Caco-2 (cell line): ENCODE results near the gene NAB1. TPM values are rescaled to one million over a fixed set of nuclear protein-coding genes. Genes with fewer than 3 reads are reported as not detected.

Experiments
- BruUV-seq: library from RNA; stranded (reverse); fragments of 400-500 nt; replicated peaks from 2 replicates; lab custom pipeline; 2021; lab: Mats Ljungman, UMichigan
- CTCF ChIA-PET: fragments of 300-600 bp; sonication (Branson Sonifier 250); formaldehyde crosslinking; loops from one replicate; lab custom pipeline; 2022; ENCODE audit warnings: antibody characterized with exemption; lab: Charles Lee
- POLR2A ChIA-PET: fragments of 300-600 bp; sonication (Branson Sonifier 250); formaldehyde crosslinking; loops from one replicate; lab custom pipeline; 2022; ENCODE audit warnings: antibody characterized with exemption; lab: Charles Lee
- DNase-seq, 2 experiments: peaks; one replicate each; pipeline versions ENCODE4 v3.0.0 to v3.0.0-alpha.2; 2020 to 2022
- H3K27me3 ChIP-seq: replicated peaks from 2 replicates; pipeline ENCODE4 v1.6.0; 2011; ENCODE audit warnings: low read length; ENCODE audit not compliant: control insufficient read depth, insufficient read depth
- H3K36me3 ChIP-seq: 2 replicates; pipeline ENCODE4 v1.5.1; 2011; ENCODE audit warnings: low read length; ENCODE audit not compliant: control insufficient read depth, insufficient read depth
- H3K4me1 ChIP-seq: fragments of 250-450 bp; sonication (Bioruptor Pico); 2 replicates; pipeline ENCODE4 v1.5.1; 2020; ENCODE audit warnings: mild to moderate bottlenecking
- H3K4me3 ChIP-seq: 2 replicates; pipeline ENCODE4 v1.5.1; 2011; ENCODE audit warnings: low read depth, mild to moderate bottlenecking, control low read depth, low read length
- H3K9me3 ChIP-seq: fragments of 250-450 bp; sonication (Bioruptor Pico); 2 replicates; pipeline ENCODE4 v1.5.1; 2020; ENCODE audit warnings: mild to moderate bottlenecking, moderate library complexity
- H3K27ac Mint-ChIP-seq: one replicate; pipeline ENCODE4 v1.8.0; 2022; ENCODE audit warnings: mixed read lengths; ENCODE audit not compliant: unreplicated experiment
- H3K27me3 Mint-ChIP-seq: one replicate; pipeline ENCODE4 v1.8.0; 2022; ENCODE audit warnings: mixed read lengths; ENCODE audit not compliant: insufficient read depth, unreplicated experiment
- H3K36me3 Mint-ChIP-seq: one replicate; pipeline ENCODE4 v1.8.0; 2022; ENCODE audit warnings: mild to moderate bottlenecking, mixed read lengths; ENCODE audit not compliant: insufficient read depth, unreplicated experiment
- H3K4me1 Mint-ChIP-seq: one replicate; pipeline ENCODE4 v1.8.0; 2022; ENCODE audit warnings: low read depth, mixed read lengths; ENCODE audit not compliant: unreplicated experiment
- H3K4me3 Mint-ChIP-seq: one replicate; pipeline ENCODE4 v1.8.0; 2022; ENCODE audit warnings: mild to moderate bottlenecking, moderate library complexity, mixed read lengths; ENCODE audit not compliant: unreplicated experiment
- H3K9me3 Mint-ChIP-seq: one replicate; pipeline ENCODE4 v1.8.0; 2022; ENCODE audit warnings: mixed read lengths; ENCODE audit not compliant: unreplicated experiment
- CTCF ChIP-seq, 2 experiments: fragments of 200-600 bp in 1 of 2; IDR thresholded peaks; 1 replicate in 1 of 2; 2 replicates in 1 of 2; pipeline versions ENCODE4 v1.5.1 to v1.8.0; 2011 to 2022; ENCODE audit warnings: antibody characterized with exemption in 1 of 2, control low read depth in 1 of 2, inconsistent platforms in 1 of 2, low read depth in 1 of 2, low read length in 1 of 2, mild to moderate bottlenecking in 1 of 2, moderate library complexity in 1 of 2; ENCODE audit not compliant: insufficient read depth in 1 of 2, severe bottlenecking in 1 of 2, unreplicated experiment in 1 of 2
- intact Hi-C: fragments of 100-400 bp; cut with micrococcal nuclease; formaldehyde crosslinking; loops from one replicate; pipeline ENCODE4 v1.10.0; 2022; ENCODE audit not compliant: unreplicated experiment
- total RNA-seq: library from RNA; stranded (reverse); gene quantifications from 2 replicates; pipeline ENCODE4 v1.2.3, GENCODE V29; 2022

NAB1 gene
- total RNA-seq, 1 experiment from 2014 or later = 88.1 TPM

- Mint-ChIP-seq H3K27me3 (no peaks in the 10 kb centered on the region), H3K4me1 (peaks cover 7% of the 10 kb centered on the region), H3K4me3 (no peak overlapping the region), H3K9me3 (peaks cover 18% of the 10 kb centered on the region), H3K27ac (no peak overlapping the region), H3K36me3 (peaks cover 28% of the 10 kb centered on the region)
- Histone ChIP-seq H3K4me1 (no peaks in the 10 kb centered on the region), H3K4me3 (no peak overlapping the region), H3K36me3 (no peaks in the 10 kb centered on the region), H3K9me3 (no peaks in the 10 kb centered on the region; the same call in 1 of the 2 replicates), H3K27me3 (no peaks in the 10 kb centered on the region)
- ChIA-PET CTCF (no interaction called here), POLR2A (interaction anchor here (0.6 kb wide), 1 partner anchor 305 kb away, joined by 4 read pairs; no protein-coding TSS in a partner anchor)
- no peak for DNase-seq
- no TSS peak for BruUV-seq
- intact Hi-C loops = no loop called here
- TF ChIP-seq CTCF (IDR thresholded peaks at IDR 0.05; ENCODE audit: insufficient read depth in 1 of 2, low read depth in 1 of 2, low read length in 1 of 2, severe bottlenecking in 1 of 2, unreplicated experiment in 1 of 2) = no peak
Measured at GRCh38 chr2:190664240-190664639, 15.4 kb downstream of the NAB1 start.

- H3K4me3 Mint-ChIP-seq = no peak overlapping the region
- BruUV-seq = no TSS peak
- peaks cover 18% of the 10 kb centered on the region for H3K9me3 Mint-ChIP-seq
- no peak for DNase-seq
- no peak overlapping the region for H3K27ac Mint-ChIP-seq
- H3K9me3 ChIP-seq = no peaks in the 10 kb centered on the region; the same call in 1 of the 2 replicates
- ChIA-PET CTCF (no interaction called here), POLR2A (no interaction called here)
- H3K36me3 Mint-ChIP-seq = peaks cover 36% of the 10 kb centered on the region
- TF ChIP-seq CTCF (IDR thresholded peaks at IDR 0.05; ENCODE audit: insufficient read depth in 1 of 2, low read depth in 1 of 2, low read length in 1 of 2, severe bottlenecking in 1 of 2, unreplicated experiment in 1 of 2) = no peak
- peaks cover 7% of the 10 kb centered on the region for H3K4me1 Mint-ChIP-seq
- no peaks in the 10 kb centered on the region for H3K27me3 Mint-ChIP-seq
- H3K36me3 ChIP-seq = no peaks in the 10 kb centered on the region; the same call in 1 of the 2 replicates
- intact Hi-C loops = no loop called here
- no peak overlapping the region for H3K4me3 ChIP-seq
- H3K4me1 ChIP-seq = no peaks in the 10 kb centered on the region
- no peaks in the 10 kb centered on the region for H3K27me3 ChIP-seq
Measured at GRCh38 chr2:190666895-190667294, 18.0 kb downstream of the NAB1 start.

- peaks cover 54% of the 10 kb centered on the region for H3K36me3 Mint-ChIP-seq
- no peak overlapping the region for H3K27ac Mint-ChIP-seq
- no peak for TF ChIP-seq CTCF (IDR thresholded peaks at IDR 0.05; ENCODE audit: insufficient read depth in 1 of 2, low read depth in 1 of 2, low read length in 1 of 2, severe bottlenecking in 1 of 2, unreplicated experiment in 1 of 2)
- POLR2A ChIA-PET = no interaction called here
- CTCF ChIA-PET = no interaction called here
- H3K4me1 Mint-ChIP-seq = no peaks in the 10 kb centered on the region
- H3K27me3 ChIP-seq = no peaks in the 10 kb centered on the region
- no peaks in the 10 kb centered on the region; the same call in 1 of the 2 replicates for H3K36me3 ChIP-seq
- H3K4me1 ChIP-seq = no peaks in the 10 kb centered on the region
- no peaks in the 10 kb centered on the region for H3K27me3 Mint-ChIP-seq
- DNase-seq = no peak
- intact Hi-C loops = no loop called here
- no peak overlapping the region for H3K4me3 Mint-ChIP-seq
- peaks cover 18% of the 10 kb centered on the region for H3K9me3 Mint-ChIP-seq
- no peak overlapping the region for H3K4me3 ChIP-seq
- no TSS peak for BruUV-seq
- H3K9me3 ChIP-seq = no peaks in the 10 kb centered on the region; the same call in 1 of the 2 replicates
Measured at GRCh38 chr2:190668892-190669291, 20.0 kb downstream of the NAB1 start.
